GM21529 (cell line): ENCODE results near the gene SCAMP1.
"Not testable (repeated sequence)": the region's sequence is repeated elsewhere in the genome, so short reads cannot be mapped to it uniquely, and the experiment has no call there.

Source experiments
- ATAC-seq: cut with Tn5 transposase; IDR thresholded peaks from one replicate; pipeline ENCODE4 v1.9.1; 2021; ENCODE audit not compliant: unreplicated experiment

The SCAMP1 gene

DNA sequence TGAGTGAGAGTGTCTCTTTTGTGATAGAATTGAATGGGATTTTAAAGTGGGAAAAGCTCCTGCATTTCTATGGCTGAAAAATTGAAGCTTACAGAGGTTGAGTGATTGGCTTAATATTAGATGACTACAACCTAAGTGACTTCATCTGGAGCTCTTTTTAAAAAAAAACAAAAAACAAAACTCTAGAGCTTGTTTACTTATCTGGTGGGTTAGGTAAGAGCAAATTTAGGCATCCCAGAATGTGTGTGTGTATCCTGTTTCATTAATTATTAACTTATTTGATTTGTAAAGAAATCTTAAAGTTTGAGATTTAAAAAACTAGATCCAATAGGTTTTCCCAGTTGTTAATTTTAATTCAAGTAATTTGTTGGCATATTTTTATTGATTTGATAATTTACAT is 60.1 kb downstream of the SCAMP1 start:
- ATAC-seq, result no peak

GRCh38 chr5:78424665-78425064 is 64.2 kb downstream of the SCAMP1 start:
- no peak for ATAC-seq

GRCh38 chr5:78429332-78429980 is 69.0 kb downstream of the SCAMP1 start:
- no peak for ATAC-seq

- no peak for ATAC-seq
Measured at GRCh38 chr5:78430866-78431265, 70.4 kb downstream of the SCAMP1 start.

DNA sequence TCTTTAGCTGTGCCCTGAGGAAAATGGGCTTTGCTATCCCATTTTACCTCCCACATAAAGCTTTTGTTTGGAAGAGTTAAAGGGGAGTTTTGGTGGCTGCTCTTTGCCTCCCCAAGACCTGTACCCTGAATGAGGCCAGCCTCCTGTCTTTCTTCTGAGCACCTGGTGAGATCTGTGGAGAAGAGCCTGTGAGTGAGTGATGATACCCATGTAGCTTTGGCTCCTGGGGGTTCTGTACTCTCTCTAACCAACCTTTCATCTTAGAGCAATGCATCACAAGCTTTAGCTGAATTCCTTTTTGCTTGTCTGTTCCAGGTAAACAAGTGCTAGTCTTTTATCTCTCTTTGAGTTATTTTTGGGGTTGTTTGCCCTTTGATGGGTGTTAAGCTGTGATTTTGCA is 73.6 kb downstream of the SCAMP1 start:
- ATAC-seq, result no peak

- ATAC-seq, result no peak
Measured at GRCh38 chr5:78447775-78448424, 87.5 kb downstream of the SCAMP1 start.

DNA sequence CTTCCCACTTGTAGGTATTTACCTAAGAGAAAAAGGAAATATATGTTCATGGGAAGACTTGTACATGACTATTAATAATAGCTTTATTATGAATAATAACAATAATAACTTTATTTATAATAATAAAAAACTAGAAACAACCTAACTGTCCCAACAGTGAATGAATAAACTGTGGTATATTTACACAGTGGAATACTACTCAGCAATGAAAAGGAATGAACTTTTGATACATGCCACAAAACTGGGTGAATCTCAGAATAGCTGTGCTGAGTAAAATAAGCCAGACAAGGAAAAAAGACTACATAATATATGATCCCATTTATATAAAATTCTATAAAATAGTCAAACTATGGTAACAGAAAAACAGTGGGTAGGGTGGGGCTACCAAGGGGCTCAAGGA is 88.7 kb downstream of the SCAMP1 start:
- ATAC-seq, result no peak

DNA sequence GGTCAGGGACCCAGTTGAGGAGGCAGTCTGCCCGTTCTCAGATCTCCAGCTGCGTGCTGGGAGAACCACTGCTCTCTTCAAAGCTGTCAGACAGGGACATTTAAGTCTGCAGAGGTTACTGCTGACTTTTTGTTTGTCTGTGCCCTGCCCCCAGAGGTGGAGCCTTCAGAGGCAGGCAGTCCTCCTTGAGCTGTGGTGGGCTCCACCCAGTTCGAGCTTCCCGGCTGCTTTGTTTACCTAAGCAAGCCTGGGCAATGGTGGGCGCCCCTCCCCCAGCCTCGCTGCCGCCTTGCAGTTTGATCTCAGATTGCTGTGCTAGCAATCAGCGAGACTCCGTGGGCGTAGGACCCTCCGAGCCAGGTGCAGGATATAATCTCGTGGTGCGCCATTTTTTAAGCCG is 97.1 kb downstream of the SCAMP1 start:
- ATAC-seq, result not testable (repeated sequence)

- ATAC-seq, result no peak
Measured at GRCh38 chr5:78458843-78459242, 98.4 kb downstream of the SCAMP1 start.

GRCh38 chr5:78467140-78467539 is 106.7 kb downstream of the SCAMP1 start:
- ATAC-seq, result no peak

DNA sequence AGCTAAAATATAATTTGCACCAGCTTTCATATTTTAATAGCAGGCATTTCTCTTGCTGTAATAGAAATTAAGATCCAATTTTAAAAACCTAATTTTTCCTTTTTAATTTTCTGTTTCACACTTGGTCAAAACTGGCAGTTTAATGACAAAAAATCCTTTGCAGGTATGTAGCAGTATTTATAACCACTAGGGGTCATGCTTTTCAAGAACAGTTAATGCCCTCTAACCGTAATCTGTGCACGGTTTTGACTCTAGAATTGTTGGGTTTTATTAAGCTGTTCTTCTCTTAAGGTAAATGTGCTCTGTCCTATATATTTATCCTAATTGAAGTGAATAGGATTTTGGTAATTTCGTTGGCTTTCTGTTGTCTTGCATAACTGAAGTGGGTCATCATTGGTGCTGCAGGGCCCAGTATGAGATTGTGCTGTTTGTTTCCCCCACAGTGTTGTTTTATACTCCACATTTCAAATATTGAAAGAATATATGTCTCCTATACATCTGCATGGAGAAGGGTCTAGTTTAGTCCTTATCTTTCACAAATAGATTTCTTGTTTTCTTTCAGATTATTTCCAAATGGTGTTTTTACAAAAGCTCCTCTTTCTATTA is 107.4 kb downstream of the SCAMP1 start:
- ATAC-seq, result no peak

- ATAC-seq, result no peak
Measured at GRCh38 chr5:78471896-78472295, 111.5 kb downstream of the SCAMP1 start.

- ATAC-seq, result no peak
Measured at GRCh38 chr5:78472469-78473106, 112.2 kb downstream of the SCAMP1 start.

GRCh38 chr5:78473751-78474150 is 113.3 kb downstream of the SCAMP1 start:
- ATAC-seq, result no peak

DNA sequence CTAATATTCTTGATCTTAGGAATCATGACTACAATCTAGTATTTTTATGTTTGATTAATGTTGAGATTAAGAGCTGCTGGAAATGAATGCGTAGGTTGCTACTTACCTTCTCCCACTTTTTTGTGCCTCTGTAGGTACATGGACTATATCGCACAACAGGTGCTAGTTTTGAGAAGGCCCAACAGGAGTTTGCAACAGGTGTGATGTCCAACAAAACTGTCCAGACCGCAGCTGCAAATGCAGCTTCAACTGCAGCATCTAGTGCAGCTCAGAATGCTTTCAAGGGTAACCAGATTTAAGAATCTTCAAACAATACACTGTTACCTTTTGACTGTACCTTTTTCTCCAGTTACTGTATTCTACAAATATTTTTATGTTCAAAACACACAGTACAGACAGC is 115.0 kb downstream of the SCAMP1 start:
- no peak for ATAC-seq

DNA sequence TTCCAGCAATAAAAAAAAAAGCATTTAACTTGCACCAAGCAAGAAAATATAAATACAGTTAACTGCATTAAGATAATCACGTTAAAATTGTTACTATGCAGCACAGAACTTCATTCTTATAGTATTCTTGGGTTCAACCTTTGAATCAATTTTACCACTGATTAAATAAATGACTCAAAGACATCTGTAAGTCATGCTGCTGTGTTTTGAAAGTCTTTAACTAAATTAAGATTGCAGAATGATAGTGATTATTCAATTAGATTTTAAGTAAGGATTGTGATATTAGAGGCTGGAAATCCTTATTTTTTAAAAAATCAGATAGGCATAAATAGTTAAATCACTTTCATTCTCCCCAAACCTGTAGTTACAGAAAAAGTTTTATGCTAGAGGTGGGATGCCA is 116.4 kb downstream of the SCAMP1 start:
- no peak for ATAC-seq

DNA sequence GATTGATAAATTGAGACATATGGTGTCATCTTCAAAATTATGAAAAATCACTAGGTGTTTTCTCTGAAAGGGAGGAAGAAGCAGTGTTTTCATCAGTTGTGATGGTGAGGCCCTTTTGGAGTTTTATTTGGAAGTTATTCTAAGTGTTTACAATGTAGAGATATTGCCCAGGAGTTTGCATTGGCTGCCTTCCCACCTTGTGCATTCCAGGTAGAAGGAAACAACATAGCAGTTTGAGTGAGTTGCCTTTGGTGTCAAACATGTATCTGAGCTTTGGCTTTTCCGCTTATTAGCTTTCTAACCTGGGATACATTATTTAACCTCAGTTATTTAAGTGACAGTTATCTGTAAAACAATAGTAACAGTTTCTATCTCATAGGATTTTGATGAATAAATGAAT is 122.5 kb downstream of the SCAMP1 start:
- no peak for ATAC-seq

- peak; percentile 94 for ATAC-seq
Measured at GRCh38 chr5:78483809-78484521, 123.5 kb downstream of the SCAMP1 start.

- ATAC-seq, result no peak
Measured at GRCh38 chr5:78486218-78486617, 125.8 kb downstream of the SCAMP1 start.

DNA sequence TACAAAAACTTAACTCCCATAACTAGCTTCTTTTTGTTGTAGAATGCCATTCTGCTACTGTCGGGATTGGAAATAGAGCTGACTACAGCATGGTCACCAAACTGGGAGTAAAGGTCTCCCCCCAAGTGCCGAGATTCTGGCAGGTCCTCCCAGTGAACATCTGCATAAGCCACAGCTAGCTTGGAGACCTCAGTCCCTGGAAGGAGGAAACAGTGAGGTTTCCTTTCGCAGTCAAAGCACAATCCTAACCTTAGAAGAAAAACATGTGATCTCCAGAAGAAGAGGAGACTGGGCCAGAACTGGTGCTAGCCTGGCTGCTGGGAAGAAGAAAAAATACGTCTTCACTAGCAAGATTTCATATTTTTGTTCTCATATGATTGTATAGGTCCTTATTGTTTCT is 127.4 kb downstream of the SCAMP1 start:
- no peak for ATAC-seq

DNA sequence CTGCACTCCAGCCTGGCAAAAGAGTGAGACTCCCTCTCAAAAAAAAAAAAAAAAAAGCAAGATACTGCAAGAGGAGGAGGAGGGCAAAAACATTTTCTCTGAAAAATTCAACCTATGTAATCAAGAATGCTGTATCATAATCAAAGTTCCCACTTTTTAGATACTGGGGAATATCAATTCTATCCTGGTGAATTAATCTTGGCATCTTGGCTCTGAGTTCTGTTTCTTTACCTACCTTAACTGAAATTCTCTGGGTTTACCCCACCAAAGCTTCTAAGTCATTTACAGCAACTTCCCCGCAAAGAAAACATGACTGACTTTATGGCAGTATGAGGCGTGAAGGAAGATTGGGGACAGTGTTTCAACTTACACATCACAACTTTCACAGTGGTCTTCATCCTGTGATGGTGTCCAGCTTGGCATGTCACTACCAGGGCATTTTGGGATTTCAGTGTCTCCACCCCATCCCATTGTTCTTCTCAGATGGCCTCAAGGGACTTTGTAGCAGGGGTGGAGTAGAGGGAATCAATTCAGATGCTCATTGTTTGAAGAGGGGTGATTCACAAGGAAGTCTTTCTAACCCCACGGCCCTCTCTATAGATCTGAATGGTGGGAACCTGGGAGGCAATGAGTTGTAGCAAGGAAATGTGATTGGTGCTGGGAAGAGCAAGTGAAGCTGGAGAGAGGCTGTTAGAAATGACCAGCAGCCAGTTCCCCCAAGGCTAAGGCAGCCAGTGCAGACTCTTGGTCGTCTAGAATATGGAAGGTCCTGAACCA is 130.5 kb downstream of the SCAMP1 start:
- no peak for ATAC-seq
